Amniotic stem cell (primary cell): ENCODE results near the gene AMTN.
"Not testable (repeated sequence)": the region's sequence is repeated elsewhere in the genome, so short reads cannot be mapped to it uniquely, and the experiment has no call there.

Experiments used
- DNase-seq: peaks from one replicate; lab custom pipeline; 2025; lab: John Stamatoyannopoulos, UW

Gene AMTN, protein sequence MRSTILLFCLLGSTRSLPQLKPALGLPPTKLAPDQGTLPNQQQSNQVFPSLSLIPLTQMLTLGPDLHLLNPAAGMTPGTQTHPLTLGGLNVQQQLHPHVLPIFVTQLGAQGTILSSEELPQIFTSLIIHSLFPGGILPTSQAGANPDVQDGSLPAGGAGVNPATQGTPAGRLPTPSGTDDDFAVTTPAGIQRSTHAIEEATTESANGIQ

DNA sequence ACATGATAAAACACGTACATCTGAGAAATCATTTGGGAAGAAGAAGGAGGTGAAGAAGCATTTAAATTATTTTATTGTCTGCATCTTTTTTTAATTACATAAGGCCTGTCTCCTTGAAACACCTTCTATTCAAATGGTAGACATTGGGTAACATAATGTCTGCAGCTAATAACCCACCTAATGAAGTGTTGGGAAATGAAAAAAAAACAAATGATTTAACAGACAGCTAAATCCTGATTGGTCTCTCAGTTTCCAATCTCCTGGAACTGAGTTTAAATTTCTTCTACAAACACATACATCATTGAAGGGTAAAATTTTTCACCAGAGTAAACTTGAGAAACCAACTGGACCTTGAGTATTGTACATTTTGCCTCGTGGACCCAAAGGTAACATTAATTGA is at the start of gene AMTN:
TSS of gene AMTN (plus strand) at position 301 of the 400 bp plus-strand sequence. CDS start 209 bp downstream, outside the sequence.
- no peak for DNase-seq

DNA sequence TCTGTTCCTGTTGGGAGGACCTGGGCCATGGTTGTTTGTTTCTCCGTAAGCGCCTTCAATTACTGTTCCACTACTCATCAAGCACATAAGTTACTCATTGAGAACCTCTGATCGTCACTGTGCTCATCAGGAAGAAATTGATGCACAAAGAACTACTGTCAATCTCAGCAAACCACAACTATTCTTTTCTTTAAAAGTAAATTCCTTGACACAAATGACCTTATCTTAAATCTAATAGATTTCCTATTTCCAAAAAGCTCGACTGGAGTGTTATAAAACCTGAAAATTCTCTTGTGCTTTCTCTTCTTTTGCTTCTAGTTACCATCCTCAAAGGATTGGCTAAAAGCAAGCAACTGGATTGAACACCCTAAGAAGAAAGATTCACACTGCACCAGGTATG is 46.5 kb upstream of the AMTN start, which contains the start of gene MUC7:
TSS of gene MUC7 (plus strand) at position 301 of the 400 bp plus-strand sequence. CDS start 1,825 bp downstream, outside the sequence.
- no peak for DNase-seq

DNA sequence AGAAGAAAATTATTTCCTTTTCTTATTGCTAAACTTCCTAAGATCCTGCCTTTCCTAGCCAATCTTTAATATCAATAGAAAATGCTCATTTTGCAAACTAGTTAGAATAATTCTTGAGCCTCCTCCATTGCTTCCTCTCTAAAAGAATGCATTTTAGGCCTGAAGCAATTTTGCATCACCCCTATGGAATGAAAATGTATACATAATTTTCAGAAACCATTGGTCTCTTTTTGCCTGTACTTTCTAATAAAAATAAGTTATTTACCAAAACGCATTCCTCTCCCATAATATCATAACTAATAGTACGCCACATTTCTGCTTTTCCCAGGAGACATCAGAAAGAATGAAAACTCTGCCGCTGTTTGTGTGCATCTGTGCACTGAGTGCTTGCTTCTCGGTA is 44.7 kb upstream of the AMTN start:
- DNase-seq: peak; percentile 1

DNA sequence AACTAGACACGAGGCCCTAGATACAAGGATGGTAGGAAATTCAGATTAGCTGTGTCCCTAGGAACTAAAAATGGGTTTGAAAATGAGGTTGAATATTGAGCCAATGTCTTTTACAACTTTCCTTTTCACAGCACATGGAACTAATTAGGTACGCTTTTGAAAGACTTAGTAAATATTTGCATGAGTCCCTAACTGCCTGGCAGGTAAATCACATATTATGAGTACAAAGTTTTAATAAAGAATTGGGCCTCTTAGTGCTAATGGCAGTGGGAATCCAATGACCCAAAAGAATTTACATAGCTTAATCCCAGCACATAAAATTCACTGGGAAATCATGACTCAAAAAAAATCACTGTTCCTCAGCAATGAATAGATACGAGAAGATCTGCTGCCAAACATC is 29.6 kb upstream of the AMTN start:
- no peak for DNase-seq

DNA sequence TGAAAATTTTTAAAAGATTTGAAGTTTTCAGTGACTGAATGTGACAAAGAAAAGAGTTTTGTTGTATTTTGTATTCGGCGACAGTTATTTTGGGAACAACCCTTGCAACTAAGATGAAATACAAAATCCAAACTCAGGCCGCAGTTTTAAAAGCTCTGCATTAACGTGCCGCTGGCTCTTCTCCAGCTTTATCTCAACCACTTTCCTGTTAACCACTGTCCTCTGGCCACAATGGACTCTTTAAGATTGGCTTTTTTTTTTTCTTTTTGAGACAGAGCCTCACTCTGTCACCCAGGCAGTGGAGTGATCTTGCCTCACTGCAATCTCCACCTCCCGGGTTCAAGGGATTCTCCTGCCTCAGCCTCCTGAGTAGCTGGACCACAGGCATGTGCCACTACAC is 22.1 kb upstream of the AMTN start:
- DNase-seq: no peak

DNA sequence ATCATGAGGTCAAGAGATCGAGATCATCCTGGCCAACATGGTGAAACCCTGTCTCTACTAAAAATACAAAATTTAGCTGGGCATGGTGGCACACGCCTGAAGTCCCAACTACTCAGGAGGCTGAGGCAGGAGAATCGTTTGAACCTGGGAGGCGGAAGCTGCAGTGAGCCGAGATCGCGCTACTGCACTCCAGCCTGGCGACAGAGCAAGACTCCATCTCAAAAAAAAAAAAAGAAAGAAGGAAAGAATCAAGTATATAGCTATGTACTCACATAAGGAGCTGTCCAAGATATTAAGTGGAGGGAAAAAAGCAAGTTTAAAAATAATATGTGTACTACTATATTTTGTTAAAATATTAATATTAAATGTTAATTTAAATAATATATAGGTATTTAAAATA is 16.5 kb upstream of the AMTN start:
- not testable (repeated sequence) for DNase-seq

DNA sequence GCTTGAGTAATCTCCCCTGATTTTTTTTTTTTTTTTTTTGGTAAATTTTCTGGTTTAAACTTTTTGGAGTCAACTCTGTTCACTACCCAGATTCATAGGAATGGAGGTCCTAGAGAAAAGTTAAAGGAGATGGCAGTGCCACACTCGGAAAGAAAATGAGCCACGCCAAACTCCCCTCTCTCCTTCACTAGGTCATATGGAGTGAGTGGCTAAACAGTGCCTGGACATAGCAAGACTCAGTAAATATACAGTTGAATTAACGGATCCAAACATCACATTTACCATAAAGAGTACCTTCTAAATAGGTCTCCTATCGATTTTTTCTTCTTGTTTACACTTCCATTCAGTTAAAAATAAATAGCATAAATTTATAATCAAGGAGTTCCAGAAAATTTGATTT is 13.6 kb upstream of the AMTN start:
- DNase-seq: no peak

DNA sequence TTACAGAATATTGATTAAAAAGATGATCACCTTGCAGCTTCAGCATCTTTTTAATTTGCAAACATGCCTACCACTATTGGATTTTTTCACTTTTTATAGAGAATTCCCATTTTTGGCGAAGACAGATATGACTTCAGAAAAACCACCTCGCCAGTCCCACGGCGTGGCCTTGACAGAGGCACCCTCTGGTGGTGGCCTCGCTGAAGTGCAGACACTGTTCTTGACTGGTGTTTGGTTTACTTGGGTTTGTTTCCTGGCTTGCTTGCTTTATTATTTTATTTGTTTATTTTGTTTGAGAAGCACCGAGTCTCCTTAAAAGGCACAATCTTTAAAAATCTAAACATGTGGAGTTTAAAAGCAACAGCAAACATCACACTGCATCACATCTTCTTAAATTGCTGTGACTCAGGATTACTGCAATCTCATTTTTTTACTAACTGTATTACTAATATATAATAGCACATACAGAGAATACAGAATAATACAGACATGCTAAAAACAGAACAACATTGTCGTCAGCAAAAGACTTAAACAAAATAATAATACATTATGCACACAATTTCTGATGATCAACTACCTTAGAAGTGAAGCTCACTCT is 13.1 kb upstream of the AMTN start:
- no peak for DNase-seq

DNA sequence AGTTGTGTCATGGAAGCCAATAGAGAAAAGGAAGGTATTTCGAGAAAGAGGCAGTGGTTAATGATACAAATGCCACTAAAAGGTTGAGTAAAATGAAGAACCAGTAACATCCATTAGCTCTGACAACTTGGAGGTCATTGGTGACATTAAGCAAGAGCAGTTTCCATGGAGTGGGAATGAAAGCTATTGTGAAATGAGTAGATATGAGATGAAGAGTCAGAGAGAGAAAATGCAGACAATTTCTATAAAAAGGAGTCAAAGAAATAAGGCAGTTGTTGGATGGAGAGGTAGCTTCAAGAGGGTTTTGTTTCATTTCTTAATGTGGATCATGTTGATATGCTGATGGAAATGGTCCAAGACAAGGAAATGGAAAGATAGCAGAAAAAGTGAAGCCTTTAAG is 9.6 kb upstream of the AMTN start:
- DNase-seq: no peak

DNA sequence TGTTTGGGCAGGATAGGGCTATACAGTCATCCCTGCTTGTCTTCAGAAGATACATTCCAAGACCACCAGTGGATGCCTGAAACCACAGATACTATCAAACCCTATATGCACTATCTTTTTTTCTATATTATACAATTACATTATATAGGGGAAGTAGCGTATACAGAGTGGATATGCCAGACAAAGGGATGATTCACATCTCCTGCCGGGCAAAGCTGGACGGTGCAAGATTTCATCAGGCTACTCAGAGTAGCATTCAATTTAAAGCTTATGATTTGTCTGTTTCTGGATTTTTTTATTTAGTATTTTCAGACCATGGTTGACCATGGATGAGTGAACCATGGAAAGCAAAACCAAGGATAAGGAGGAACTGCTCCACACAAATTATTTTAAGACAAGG is 7.0 kb upstream of the AMTN start:
- DNase-seq: no peak

DNA sequence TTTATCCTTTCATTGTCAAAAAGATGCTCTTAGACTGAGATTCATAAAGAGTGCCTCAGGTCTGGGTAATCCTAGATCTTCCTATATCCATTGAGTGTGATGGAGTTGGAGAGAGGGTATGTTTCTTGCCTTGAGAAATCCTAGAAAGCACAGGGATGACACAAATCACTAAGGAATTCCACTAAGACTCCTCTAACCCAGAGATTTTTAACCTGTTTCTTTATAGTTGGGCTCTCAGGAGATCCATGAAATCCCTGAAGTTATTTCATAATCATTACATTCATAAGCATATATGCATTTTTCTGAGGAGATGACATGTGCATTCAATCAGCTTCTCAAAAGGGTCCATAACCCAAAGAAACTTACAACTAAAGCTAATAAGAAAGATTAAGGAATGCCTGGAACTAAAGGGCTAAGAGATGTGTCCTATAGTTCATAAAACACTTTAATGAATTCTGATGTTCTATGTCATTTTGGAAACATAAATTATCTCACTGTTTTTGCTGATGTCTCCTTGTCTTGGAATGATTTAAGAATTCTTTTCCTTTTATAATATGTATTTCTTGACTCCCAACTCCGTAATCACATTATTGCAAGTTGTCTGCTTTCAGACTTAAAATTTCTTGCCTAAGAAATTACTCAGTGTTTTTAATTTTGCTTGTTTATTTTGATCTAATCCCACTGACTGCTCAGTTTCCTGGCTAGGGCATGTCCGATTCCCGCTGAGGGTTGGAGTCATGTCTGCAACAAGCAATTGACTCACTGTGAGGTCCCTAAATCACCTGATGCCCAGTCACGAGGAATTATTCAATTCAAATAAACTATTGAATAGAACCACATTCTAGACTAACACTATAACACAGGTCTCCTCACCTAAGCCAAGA is 2.8 kb upstream of the AMTN start:
- no peak for DNase-seq

DNA sequence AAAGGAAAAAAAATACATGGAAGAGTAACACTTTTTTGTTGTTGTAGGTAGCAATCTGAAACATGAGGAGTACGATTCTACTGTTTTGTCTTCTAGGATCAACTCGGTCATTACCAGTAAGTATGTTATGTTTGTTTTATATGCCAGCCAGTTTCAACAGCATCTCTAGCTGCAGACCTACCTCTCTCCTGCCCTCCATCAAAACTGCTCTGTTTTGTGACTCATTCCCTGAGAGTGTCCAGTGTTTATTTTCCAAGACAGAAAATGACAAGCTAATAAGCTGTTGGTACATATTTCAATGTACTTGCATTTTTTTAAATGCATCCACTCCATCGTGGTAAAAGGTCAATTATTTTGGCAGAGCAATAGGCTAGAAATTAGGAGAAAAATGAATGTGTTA is 347 bp downstream of the AMTN start:
- DNase-seq: no peak

DNA sequence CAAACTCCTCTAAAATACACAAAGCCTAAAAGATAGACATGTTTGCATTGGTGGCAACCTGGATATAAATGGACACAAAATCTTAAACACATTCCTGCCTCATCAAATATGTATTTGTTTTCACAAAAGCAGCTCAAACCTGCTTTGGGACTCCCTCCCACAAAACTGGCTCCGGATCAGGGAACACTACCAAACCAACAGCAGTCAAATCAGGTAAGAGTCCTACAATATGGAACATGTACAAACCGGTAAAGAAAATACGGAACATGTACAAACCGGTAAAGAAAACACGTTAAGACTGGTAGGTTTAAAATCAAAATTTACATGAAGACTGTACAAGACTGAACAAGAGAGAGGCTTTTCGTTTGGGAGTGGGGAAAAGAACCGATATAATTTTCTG is 4.3 kb downstream of the AMTN start:
- no peak for DNase-seq

DNA sequence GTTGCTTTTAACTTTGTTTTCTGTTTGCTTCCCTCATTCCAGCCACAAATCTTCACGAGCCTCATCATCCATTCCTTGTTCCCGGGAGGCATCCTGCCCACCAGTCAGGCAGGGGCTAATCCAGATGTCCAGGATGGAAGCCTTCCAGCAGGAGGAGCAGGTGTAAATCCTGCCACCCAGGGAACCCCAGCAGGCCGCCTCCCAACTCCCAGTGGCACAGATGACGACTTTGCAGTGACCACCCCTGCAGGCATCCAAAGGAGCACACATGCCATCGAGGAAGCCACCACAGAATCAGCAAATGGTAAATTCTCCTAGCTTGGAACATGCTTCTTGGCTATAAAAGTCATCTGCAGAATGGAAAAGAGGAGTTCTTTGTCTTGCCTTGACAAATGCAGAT is 12.6 kb downstream of the AMTN start:
- no peak for DNase-seq

DNA sequence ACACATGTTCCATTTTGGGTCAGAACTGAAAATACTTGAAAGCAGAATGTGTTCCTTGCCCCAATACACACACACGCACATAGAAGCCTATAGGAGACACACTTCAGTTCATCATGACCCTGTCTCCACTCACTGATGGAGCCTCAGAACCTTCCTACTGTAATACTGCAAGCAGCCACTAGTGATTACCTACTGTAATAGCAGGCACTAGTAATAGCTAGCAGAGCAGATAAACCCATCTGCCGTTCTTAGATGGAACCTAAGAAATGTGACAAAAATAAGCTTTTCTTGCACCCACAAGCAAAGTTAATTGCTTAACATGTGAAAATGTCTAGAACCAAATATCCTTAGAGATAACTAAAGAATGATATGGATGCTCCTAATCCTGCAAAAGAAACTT is 13.6 kb downstream of the AMTN start:
- no peak for DNase-seq

DNA sequence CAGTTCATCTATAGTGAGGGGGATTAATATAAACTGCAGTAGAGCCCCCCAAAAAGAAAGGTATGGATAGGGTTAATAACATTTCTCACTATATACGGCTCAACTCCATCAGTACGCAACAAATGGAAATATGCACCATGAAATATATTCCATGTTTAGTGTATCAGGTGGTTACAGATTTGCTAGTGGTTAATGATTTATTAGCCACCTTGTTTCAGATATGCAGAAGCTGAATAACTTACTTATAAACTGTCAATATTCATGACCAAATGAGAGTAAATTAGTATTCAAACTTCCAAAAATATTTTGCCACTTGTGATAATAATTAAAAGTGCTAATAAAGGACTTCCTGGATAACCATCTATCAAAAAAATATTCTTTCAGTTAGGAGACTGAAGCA is 14.8 kb downstream of the AMTN start:
- DNase-seq: no peak

DNA sequence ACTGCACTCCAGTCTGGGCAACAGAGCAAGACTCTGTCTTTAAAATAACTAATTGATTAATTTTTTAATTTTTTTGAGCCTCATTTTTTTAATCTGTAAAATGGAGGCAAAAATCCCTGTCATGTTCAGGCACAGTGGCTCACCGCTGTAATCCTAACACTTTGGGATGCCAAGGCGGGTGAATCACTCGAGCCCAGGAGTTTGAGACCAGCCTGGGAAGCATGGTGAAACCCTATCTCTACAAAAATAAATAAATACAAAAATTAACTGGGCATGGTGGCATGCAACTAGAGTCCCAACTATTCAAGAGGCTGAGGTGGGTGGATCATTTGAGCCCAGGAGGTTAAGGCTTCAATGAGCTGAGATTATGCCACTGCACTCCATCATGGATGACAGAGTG is 15.4 kb downstream of the AMTN start:
- DNase-seq: no peak

DNA sequence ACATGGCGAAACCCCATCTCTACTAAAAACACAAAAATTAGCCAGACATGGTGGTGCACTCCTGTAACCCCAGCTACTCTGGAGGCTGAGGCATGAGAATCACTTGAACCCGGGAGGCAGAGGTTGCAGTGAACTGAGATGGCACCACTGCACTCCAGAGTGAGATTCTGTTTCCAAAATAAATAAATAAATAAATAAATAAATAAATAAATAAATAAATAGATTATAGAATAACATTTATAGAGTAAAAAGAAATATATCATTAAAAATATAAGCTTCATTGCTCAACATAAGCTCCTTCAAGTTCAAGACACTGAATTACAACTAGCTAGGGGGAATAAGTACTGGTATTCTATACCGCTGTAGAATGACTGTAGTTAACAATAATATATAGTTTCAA is 16.5 kb downstream of the AMTN start:
- not testable (repeated sequence) for DNase-seq

DNA sequence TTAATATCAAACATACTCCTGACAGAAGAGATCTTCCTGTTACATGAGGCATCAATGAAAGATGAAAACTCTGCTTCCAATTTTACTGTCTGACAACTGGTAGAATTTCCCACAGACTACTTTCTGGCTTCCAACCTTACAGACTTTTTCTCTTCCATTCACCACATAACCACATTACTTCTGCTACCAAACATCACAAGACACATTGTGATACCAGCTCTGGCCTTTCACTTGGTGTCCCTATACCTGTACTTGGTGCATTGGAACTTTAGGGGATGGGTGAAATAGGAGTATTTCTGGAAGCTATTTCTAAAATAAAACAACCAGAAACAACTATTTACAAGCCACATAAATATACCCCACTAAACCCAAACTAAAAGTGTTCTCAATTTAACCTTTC is 20.5 kb downstream of the AMTN start:
- DNase-seq: no peak

DNA sequence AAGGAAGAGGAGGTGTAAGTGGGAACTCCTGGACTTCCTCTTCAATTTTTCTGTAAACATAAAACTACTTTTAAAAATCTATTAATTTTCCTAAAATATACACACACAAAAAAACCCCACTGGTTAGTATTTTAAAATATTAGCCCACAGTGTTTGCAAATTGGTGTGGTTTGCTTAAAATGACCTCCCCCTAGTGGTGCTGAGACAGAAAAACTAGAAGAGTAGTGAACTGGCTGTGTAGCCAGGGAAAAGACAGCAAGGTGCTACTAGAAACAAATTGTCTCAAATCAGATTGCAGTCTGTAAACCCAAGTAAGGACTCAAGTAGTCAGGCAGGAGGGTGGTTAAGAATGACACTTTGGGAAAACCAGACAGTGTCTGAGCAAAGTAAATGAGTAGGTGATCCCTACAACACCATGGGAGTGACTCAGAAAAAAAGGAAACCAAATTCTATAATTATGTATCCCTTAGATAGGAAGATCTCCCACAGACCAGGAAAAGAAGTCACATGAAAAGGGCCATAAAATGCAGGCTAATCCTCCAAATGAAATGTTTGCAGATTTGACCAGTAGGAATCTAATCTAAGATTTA is 26.0 kb downstream of the AMTN start:
- DNase-seq: no peak

DNA sequence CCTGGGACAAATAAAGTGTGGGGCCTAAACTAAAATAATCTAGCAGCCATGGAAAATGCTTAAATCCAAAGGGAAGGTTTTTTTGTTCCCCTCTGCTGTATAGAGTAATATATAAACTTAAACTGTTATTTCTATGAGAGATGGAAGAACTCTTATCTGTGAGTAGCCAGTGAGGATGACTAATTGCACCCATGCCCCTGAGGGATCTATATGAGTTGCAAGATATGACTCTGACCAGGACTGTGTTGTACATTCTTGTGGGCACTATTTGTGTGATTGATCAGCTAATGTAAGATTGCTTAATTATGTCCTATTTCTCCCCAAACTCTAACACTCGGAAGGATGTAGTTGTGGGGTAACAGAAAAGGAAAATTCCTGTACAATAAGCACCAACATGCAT is 38.5 kb downstream of the AMTN start:
- DNase-seq: peak; percentile 10

DNA sequence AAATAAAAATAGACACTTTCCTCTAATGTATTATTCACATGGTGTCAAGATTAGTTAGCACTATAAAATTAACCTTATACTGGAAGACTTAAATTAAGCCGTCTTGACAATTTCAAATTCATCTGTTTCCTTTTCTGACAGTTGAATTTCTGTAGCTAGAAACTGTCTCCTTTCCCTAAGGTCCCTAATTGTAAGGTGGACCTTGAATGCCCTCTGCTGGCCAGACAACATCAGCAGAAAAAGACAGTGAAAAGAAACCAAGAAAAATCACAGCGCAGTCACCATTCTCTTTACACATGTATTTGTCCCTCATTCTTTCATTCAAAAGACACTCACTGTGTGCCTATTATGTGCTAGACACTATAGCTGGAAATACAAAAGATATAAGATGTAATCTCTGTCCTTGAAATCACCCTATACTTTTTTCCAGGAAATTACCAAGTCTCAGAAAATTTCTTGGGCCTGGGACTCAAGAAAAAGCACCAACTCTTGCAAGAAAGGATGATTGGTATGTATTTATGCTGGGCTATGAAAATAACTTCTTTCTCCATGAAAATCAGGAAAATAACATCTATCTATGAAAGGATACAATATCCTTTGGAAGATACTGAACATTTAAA is 41.0 kb downstream of the AMTN start:
- peak; percentile 52 for DNase-seq
